BLaER1 treated with 17β-estradiol and CSF1 and Interleukin-3, amounts not matched to agents 10 nM and 100 nM (cell line): ENCODE measurements around the gene KIAA0319L.
"Not testable (repeated sequence)": the region's sequence is repeated elsewhere in the genome, so short reads cannot be mapped to it uniquely, and the experiment has no call there.

Source experiments
- H3K27ac ChIP-seq, 11 experiments: shearing (Covaris generic); formaldehyde crosslinking; 2 replicates each; pipeline ENCODE4 v1.8.1; 2022
- H3K27me3 ChIP-seq, 11 experiments: shearing (Covaris generic); formaldehyde crosslinking; 2 replicates each; pipeline ENCODE4 v1.8.1; 2022
- H3K36me3 ChIP-seq, 11 experiments: shearing (Covaris generic); formaldehyde crosslinking; 2 replicates each; pipeline ENCODE4 v1.8.1; 2022
- H3K4me1 ChIP-seq, 10 experiments: shearing (Covaris generic); formaldehyde crosslinking; 2 replicates each; pipeline ENCODE4 v1.8.1; 2022
- H3K4me2 ChIP-seq, 11 experiments: shearing (Covaris generic); formaldehyde crosslinking; 2 replicates each; pipeline ENCODE4 v1.8.1; 2022
- H3K4me3 ChIP-seq, 10 experiments: shearing (Covaris generic); formaldehyde crosslinking; 2 replicates each; pipeline ENCODE4 v1.8.1; 2022
- H3K9ac ChIP-seq, 11 experiments: shearing (Covaris generic); formaldehyde crosslinking; 2 replicates each; pipeline ENCODE4 v1.8.1; 2022
- H3K9me3 ChIP-seq, 11 experiments: shearing (Covaris generic); formaldehyde crosslinking; replicated peaks in 1 of 11; 2 replicates each; pipeline ENCODE4 v1.8.1; 2022
- H4K20me1 ChIP-seq, 11 experiments: shearing (Covaris generic); formaldehyde crosslinking; 2 replicates each; pipeline ENCODE4 v1.8.1; 2022
- Cebpa-rat ChIP-seq, 11 experiments: shearing (Covaris generic); IDR thresholded peaks; 2 replicates each; pipeline ENCODE4 v1.8.1; 2022

KIAA0319L gene

DNA sequence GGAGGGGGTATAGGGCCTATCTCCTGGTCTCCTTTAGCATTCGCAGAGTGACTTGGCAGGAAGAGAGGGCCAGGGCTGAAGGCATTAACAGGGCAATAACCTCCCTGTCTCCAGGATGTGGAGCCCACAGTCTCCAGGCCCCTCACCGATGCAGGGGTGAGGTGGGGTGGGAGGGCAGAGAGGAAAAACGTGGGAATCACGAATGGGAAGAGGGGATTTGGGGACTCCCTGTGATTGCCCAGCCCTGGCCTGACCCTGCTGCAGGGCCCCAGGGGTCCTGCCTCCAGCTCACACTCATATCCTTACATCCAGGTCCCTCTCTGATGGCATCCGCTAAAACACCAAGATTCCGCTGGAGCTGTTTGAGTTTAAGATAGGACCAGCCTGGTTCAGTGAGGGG is 30.5 kb upstream of the KIAA0319L start:
- Histone ChIP-seq H3K4me3 (no peak overlapping the region), H3K9me3 (no peaks in the 10 kb centered on the region), H3K4me1 (peaks cover under 1 to 5% (median 3%) of the 10 kb centered on the region in 10 experiments; a peak in 17 of 20 replicates), H3K36me3 (peaks cover 0 to 79% (median 15%) of the 10 kb centered on the region in 11 experiments; a peak in 14 of 22 replicates), H3K4me2 (no peak overlapping the region), H3K27ac (no peak overlapping the region), H3K9ac (no peak overlapping the region), H4K20me1 (peaks cover 0 to 32% (median 0%) of the 10 kb centered on the region in 11 experiments; a peak in 6 of 22 replicates), H3K27me3 (no peaks in the 10 kb centered on the region)
- no peak for TF ChIP-seq Cebpa-rat (IDR thresholded peaks at IDR 0.05)

DNA sequence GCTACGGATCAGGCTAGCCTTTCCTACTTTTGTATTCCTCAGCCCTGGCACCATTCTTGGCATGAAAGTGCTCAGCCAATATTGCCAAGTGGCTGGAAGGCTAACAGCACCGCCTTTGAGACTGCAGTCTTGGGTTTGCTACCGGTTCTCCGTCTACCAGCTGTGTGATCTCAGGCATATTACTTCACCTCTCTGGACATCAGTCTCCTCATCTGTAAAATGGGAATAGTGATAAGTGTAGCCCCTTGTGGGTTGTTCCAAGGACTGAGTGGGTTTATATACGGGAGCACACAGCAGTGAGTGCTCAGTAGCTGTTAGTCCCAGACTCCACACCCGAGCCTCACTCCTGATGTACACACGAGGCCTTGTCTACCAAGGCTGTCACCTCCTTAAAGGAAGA is 29.6 kb upstream of the KIAA0319L start:
- Histone ChIP-seq H4K20me1 (peaks cover 0 to 29% (median 0%) of the 10 kb centered on the region in 11 experiments; a peak in 5 of 22 replicates), H3K27me3 (no peaks in the 10 kb centered on the region), H3K4me3 (no peak overlapping the region), H3K36me3 (peaks cover 0 to 73% (median 15%) of the 10 kb centered on the region in 11 experiments; a peak in 14 of 22 replicates), H3K9me3 (no peaks in the 10 kb centered on the region), H3K4me1 (peaks cover 0 to 2% (median 0%) of the 10 kb centered on the region in 10 experiments; a peak in 3 of 20 replicates), H3K9ac (no peak overlapping the region), H3K27ac (no peak overlapping the region), H3K4me2 (no peak overlapping the region)
- no peak for TF ChIP-seq Cebpa-rat (IDR thresholded peaks at IDR 0.05)

DNA sequence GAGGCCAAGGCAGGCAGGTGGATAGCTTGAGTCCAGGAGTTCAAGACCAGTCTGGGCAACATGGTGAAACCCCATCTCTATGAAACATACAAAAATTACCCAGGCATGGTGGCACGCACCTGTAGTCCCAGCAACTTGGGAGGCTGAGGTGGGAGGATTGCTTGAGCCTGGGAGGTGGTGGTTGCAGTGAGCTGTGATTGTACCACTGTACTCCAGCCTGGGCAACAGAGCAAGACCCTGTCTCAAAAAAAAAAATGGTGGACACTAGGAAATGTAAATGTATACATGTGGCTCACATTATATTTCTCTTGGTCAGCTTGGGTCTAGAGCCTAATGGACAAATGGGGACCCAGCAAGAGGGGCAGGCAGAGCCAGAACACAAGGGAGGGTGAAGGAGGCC is 28.6 kb upstream of the KIAA0319L start:
- not testable (repeated sequence) for H3K27ac ChIP-seq, H3K27me3 ChIP-seq, H3K4me2 ChIP-seq, H3K9ac ChIP-seq, H3K4me3 ChIP-seq, H3K9me3 ChIP-seq
- Histone ChIP-seq H4K20me1 (peaks cover 0 to 28% (median 0%) of the 10 kb centered on the region in 11 experiments; a peak in 5 of 22 replicates), H3K4me1 (peaks cover 0 to 12% (median 8%) of the 10 kb centered on the region in 10 experiments; a peak in 16 of 20 replicates), H3K36me3 (peaks cover 0 to 63% (median 9%) of the 10 kb centered on the region in 11 experiments; a peak in 14 of 22 replicates)

DNA sequence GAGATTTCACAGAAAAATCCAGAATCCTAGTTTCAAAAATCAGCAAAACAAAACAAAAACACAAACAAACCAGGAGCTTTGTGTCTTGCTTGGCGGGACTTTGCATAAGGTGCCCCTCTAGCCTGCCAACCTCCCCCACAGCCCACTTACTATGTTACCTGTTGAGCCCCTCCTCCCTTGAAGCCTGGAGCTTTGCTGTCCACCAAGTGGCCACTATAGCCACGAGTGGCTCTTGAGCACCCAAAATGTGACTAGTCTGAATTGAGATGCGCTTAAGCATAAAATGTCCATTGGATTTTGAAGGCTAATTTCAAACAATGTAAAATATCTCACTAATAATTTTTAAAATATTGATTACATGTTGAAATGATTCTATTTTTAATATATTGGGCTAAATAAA is 28.1 kb upstream of the KIAA0319L start:
- Histone ChIP-seq H3K9ac (no peak overlapping the region), H3K27me3 (no peaks in the 10 kb centered on the region), H3K4me2 (no peak overlapping the region), H4K20me1 (peaks cover 0 to 24% (median 0%) of the 10 kb centered on the region in 11 experiments; a peak in 5 of 22 replicates), H3K4me3 (no peak overlapping the region), H3K27ac (no peak overlapping the region), H3K4me1 (peaks cover 0 to 17% (median 13%) of the 10 kb centered on the region in 10 experiments; a peak in 18 of 20 replicates), H3K36me3 (peaks cover 0 to 57% (median 4%) of the 10 kb centered on the region in 11 experiments; a peak in 12 of 22 replicates), H3K9me3 (no peaks in the 10 kb centered on the region)
- TF ChIP-seq Cebpa-rat (IDR thresholded peaks at IDR 0.05), result no peak

DNA sequence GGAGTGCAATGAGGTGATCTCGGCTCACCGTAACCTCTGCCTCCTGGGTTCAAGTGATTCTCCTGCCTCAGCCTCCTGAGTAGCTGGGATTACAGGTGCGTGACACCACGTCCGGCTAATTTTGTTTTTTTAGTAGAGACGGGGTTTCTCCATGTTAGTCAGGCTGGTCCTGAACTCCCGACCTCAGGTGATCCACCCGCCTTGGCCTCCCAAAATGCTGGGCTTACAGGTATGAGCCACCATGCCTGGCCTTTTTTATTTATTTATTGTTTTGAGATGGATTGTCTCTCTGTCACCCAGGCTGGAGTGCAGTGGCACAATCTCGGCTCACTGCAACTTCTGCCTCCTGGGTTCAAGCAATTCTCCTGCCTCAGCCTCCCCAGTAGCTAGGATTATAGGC is 24.4 kb upstream of the KIAA0319L start:
- Histone ChIP-seq H4K20me1 (peaks cover 0 to 13% (median 0%) of the 10 kb centered on the region in 11 experiments; a peak in 3 of 22 replicates), H3K27ac (peak overlapping the region in 1 of 11 experiments; percentile 25; a peak in 1 of 22 replicates), H3K4me1 (peaks cover 33 to 51% (median 45%) of the 10 kb centered on the region in 10 experiments), H3K4me2 (peak overlapping the region in 6 of 11 experiments; percentile 57 to 98 (median 97); a peak in 9 of 22 replicates), H3K36me3 (peaks cover 0 to 28% (median 0%) of the 10 kb centered on the region in 11 experiments; a peak in 7 of 22 replicates)
- H3K4me3 ChIP-seq, H3K9ac ChIP-seq, H3K9me3 ChIP-seq, H3K27me3 ChIP-seq: not testable (repeated sequence)

DNA sequence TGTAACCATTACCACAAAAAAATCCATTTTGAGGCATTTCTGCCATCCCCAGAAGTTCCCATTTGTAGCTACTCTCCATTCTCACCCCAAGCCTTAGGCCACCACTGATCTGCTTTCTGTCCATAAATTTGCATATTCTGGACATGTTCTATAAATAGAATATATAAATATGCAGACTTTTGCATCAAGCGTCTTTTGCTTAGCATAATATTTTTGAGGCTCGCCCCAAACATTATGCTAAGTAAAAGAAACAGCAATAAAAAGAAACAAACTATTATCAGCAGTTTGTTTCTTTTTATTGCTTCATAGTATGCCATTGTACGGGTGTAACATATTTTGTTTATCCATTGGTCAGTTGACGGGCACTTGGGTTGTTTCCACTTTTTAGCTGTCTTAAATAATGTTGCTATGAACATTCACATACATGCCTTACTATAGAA is 23.8 kb upstream of the KIAA0319L start:
- Histone ChIP-seq H3K27me3 (peaks cover 0 to 13% (median 0%) of the 10 kb centered on the region in 11 experiments; a peak in 7 of 22 replicates), H3K4me3 (no peak overlapping the region), H3K4me2 (peak overlapping the region in 9 of 11 experiments; percentile 28 to 100 (median 97); a peak in 16 of 22 replicates), H4K20me1 (peaks cover 0 to 7% (median 0%) of the 10 kb centered on the region in 11 experiments; a peak in 1 of 22 replicates), H3K9me3 (no peaks in the 10 kb centered on the region), H3K36me3 (peaks cover 0 to 25% (median 0%) of the 10 kb centered on the region in 11 experiments; a peak in 6 of 22 replicates), H3K9ac (no peak overlapping the region), H3K27ac (peak overlapping the region in 2 of 11 experiments; percentile 25; a peak in 1 of 22 replicates), H3K4me1 (peaks cover 39 to 57% (median 52%) of the 10 kb centered on the region in 10 experiments)
- TF ChIP-seq Cebpa-rat (IDR thresholded peaks at IDR 0.05), result no peak

DNA sequence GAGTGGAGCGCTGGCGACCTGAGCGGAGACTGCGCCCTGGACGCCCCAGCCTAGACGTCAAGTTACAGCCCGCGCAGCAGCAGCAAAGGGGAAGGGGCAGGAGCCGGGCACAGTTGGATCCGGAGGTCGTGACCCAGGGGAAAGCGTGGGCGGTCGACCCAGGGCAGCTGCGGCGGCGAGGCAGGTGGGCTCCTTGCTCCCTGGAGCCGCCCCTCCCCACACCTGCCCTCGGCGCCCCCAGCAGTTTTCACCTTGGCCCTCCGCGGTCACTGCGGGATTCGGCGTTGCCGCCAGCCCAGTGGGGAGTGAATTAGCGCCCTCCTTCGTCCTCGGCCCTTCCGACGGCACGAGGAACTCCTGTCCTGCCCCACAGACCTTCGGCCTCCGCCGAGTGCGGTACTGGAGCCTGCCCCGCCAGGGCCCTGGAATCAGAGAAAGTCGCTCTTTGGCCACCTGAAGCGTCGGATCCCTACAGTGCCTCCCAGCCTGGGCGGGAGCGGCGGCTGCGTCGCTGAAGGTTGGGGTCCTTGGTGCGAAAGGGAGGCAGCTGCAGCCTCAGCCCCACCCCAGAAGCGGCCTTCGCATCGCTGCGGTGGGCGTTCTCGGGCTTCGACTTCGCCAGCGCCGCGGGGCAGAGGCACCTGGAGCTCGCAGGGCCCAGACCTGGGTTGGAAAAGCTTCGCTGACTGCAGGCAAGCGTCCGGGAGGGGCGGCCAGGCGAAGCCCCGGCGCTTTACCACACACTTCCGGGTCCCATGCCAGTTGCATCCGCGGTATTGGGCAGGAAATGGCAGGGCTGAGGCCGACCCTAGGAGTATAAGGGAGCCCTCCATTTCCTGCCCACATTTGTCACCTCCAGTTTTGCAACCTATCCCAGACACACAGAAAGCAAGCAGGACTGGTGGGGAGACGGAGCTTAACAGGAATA is 20.1 kb upstream of the KIAA0319L start:
- H3K9ac ChIP-seq, result peak overlapping the region; percentile 82 to 90 (median 86)
- H3K27me3 ChIP-seq, result peaks cover 25 to 48% (median 27%) of the 10 kb centered on the region in 11 experiments
- peaks cover 0 to 28% (median 0%) of the 10 kb centered on the region in 11 experiments; a peak in 7 of 22 replicates for H4K20me1 ChIP-seq
- peak overlapping the region; percentile 47 to 78 (median 63) for H3K4me3 ChIP-seq
- H3K4me2 ChIP-seq, result peak overlapping the region; percentile 89 to 100 (median 97)
- TF ChIP-seq Cebpa-rat (IDR thresholded peaks at IDR 0.05), result peak in 8 of 11 experiments; percentile 50 to 95 (median 80); a peak in 14 of 22 replicates
- peaks cover 0 to 15% (median 6%) of the 10 kb centered on the region in 11 experiments; a peak in 6 of 22 replicates for H3K36me3 ChIP-seq
- peaks cover 59 to 89% (median 86%) of the 10 kb centered on the region in 10 experiments for H3K4me1 ChIP-seq
- peak overlapping the region; percentile 85 to 98 (median 94) for H3K27ac ChIP-seq
- peaks cover 0 to 11% (median 0%) of the 10 kb centered on the region in 11 experiments; a peak in 6 of 22 replicates for H3K9me3 ChIP-seq

DNA sequence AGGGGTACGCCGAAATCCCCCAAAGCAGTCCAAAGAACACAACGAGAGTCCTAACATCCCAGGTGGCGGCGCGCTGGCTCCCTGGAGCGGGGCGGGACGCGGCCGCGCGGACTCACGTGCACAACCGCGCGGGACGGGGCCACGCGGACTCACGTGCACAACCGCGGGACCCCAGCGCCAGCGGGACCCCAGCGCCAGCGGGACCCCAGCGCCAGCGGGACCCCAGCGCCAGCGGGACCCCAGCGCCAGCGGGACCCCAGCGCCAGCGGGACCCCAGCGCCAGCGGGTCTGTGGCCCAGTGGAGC is 19.5 kb upstream of the KIAA0319L start:
- Histone ChIP-seq H3K4me2 (peak overlapping the region; percentile 89 to 100 (median 97)), H3K9me3 (peaks cover 0 to 11% (median 0%) of the 10 kb centered on the region in 11 experiments; a peak in 6 of 22 replicates), H3K4me1 (peaks cover 61 to 92% (median 84%) of the 10 kb centered on the region in 10 experiments), H4K20me1 (peaks cover 0 to 35% (median 2%) of the 10 kb centered on the region in 11 experiments; a peak in 9 of 22 replicates), H3K27me3 (peaks cover 31 to 54% (median 33%) of the 10 kb centered on the region in 11 experiments), H3K9ac (peak overlapping the region; percentile 82 to 90 (median 86)), H3K27ac (peak overlapping the region; percentile 85 to 98 (median 94)), H3K4me3 (peak overlapping the region; percentile 47 to 78 (median 63)), H3K36me3 (peaks cover 0 to 15% (median 6%) of the 10 kb centered on the region in 11 experiments; a peak in 6 of 22 replicates)
